Lung (tissue), 12 donors: ENCODE data around the gene SIGLEC14. TPM values are rescaled to one million over a fixed set of nuclear protein-coding genes. Genes with fewer than 3 reads are reported as not detected.

Experiments used
- ATAC-seq: fragments of 200-7000 bp; cut with Tn5 transposase; one replicate; pipeline ENCODE4 v1.9.1; 2020; ENCODE audit warnings: moderate number of reproducible peaks; ENCODE audit not compliant: insufficient read depth, low FRiP score
- DNase-seq, 3 donors: peaks; one replicate each; pipeline ENCODE4 v3.0.0-alpha.2; 2013 to 2017
- H3K27ac ChIP-seq, 2 donors: one replicate each; pipeline ENCODE4 v1.5.1; 2013; ENCODE audit warnings: mild to moderate bottlenecking in 2 of 2, moderate library complexity in 2 of 2, control low read depth in 1 of 2, inconsistent platforms in 1 of 2, low read depth in 1 of 2, low read length in 1 of 2
- H3K27me3 ChIP-seq, 3 donors: one replicate each; pipeline ENCODE4 v1.5.1; 2013; ENCODE audit warnings: low read length in 2 of 3; ENCODE audit not compliant: control insufficient read depth in 3 of 3, insufficient read depth in 3 of 3
- H3K36me3 ChIP-seq, 4 donors: one replicate each; pipeline ENCODE4 v1.5.1; 2013; ENCODE audit warnings: low read length in 4 of 4, mild to moderate bottlenecking in 1 of 4, moderate library complexity in 1 of 4; ENCODE audit not compliant: control insufficient read depth in 4 of 4, insufficient read depth in 4 of 4
- H3K4me1 ChIP-seq, 5 donors: one replicate each; pipeline ENCODE4 v1.5.1; 2013; ENCODE audit warnings: low read length in 5 of 5, mild to moderate bottlenecking in 2 of 5, moderate library complexity in 1 of 5; ENCODE audit not compliant: control insufficient read depth in 5 of 5, insufficient read depth in 5 of 5
- H3K4me3 ChIP-seq: one replicate; pipeline ENCODE4 v1.5.1; 2013; ENCODE audit warnings: mild to moderate bottlenecking, control low read depth, moderate library complexity
- H3K9ac ChIP-seq, 2 donors: one replicate each; pipeline ENCODE4 v1.5.1; 2013; ENCODE audit warnings: low read length in 2 of 2, control low read depth in 1 of 2; ENCODE audit not compliant: insufficient read depth in 1 of 2
- H3K9me3 ChIP-seq, 4 donors: one replicate each; pipeline ENCODE4 v1.5.1; 2013; ENCODE audit warnings: low read length in 3 of 4, mild to moderate bottlenecking in 1 of 4, moderate library complexity in 1 of 4; ENCODE audit not compliant: control insufficient read depth in 4 of 4, insufficient read depth in 3 of 4
- CTCF ChIP-seq: IDR thresholded peaks from 2 replicates; pipeline ENCODE4 v1.5.1; 2012; ENCODE audit warnings: mild to moderate bottlenecking; ENCODE audit errors: control extremely low read depth, extremely low read depth
- WGBS, 2 donors: extraction: QIAGEN DNeasy Blood & Tissue Kit; methylation state at CpG; one replicate each; pipeline ENCODE4 v1.1.7; 2013; 5-methylcytosine and 5-hydroxymethylcytosine counted together
- polyA plus RNA-seq, 2 donors: library from polyadenylated mRNA; stranded (reverse); fragments of 200-250 nt; gene quantifications; one replicate each; pipeline ENCODE4 v1.2.1, GENCODE V29; 2013
- total RNA-seq, 2 donors: library from RNA; depleted of rRNA in 1 of 2; stranded (reverse); fragments of >200 nt in 1 of 2; gene quantifications; one replicate each; pipeline ENCODE4 v1.2.1, GENCODE V29; 2014 to 2021
- donor health status: control.
- donor health status: control.
- donor health status: Bipolar disorder and iron deficiency.
- donor health status: healthy.
- donor health status: DM: yes; HTN: yes; CAD: no.

Gene SIGLEC14
- total and polyA plus RNA-seq, 4 donors, result 2.7 to 101 (median 24.6) TPM

- H3K9ac ChIP-seq, result peak overlapping the region; percentile 44 to 92
Measured at GRCh38 chr19:51687791-51688670, 41.4 kb upstream of the SIGLEC14 start.

GRCh38 chr19:51686171-51686570, 39.5 kb upstream of the SIGLEC14 start:
- no peak for ATAC-seq
- H3K4me1 ChIP-seq, result peaks cover 0 to 20% (median 8%) of the 10 kb centered on the region in 5 donors

More at GRCh38 chr19:51687791-51688670, 41.4 kb upstream of the SIGLEC14 start:
- Histone ChIP-seq H3K9me3 (no peaks in the 10 kb centered on the region), H3K4me3 (peak overlapping the region; percentile 35), H3K36me3 (peaks cover 0 to 3% (median under 1%) of the 10 kb centered on the region in 4 donors), H3K4me1 (peaks cover 0 to 34% (median 12%) of the 10 kb centered on the region in 5 donors), H3K27me3 (no peaks in the 10 kb centered on the region), H3K27ac (peak overlapping the region; percentile 88 to 89)
- peak; percentile 71 to 77 (median 71) for DNase-seq
- ATAC-seq, result peak; percentile 7
- TF ChIP-seq CTCF, result no peak
- whole genome bisulfite sequencing, 2 donors, result 12 to 16% methylated on average over 22 of the region's 22 CpGs

DNA sequence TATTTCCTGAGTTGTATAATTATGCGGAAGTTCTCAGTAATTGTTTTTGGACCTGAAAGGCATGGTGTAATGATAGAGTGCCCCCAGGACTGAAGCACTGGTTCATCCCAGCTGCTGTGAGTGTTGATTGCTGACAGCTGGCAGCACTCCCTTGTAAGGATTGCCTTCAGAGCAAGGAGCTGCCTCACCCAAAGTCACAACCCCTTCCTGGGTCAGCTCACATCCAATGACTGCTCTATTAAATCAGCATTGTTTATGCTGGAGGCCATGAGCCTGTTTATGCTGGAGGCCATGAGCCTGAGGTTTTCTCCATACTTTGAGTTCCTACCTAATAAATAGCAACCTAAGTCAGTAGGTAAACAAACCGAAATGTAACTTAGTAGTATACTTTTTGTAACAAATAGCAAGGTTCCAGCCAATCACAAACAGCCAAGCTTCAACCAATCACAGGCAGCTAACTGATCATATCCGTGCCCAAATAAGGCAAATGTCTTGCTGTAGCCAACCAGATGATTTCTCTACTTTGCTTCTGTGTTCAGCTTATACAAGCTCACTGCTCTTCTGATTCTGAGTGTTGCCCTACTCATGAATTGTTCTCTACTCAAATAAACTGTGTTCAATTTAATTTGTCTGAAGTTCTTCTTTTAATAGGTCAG, 34.8 kb upstream of the SIGLEC14 start:
- no peaks in the 10 kb centered on the region for H3K36me3 ChIP-seq
- ATAC-seq (no peak), DNase-seq (peak; percentile 49 to 73 (median 71))
- TF ChIP-seq CTCF, result no peak
- peaks cover 0 to 9% (median 0%) of the 10 kb centered on the region in 5 donors for H3K4me1 ChIP-seq
- peaks cover 0 to 3% (median 0%) of the 10 kb centered on the region in 4 donors for H3K9me3 ChIP-seq
- peak overlapping the region in 1 of 2 donors; percentile 33 for H3K27ac ChIP-seq
- H3K9ac ChIP-seq, result no peak overlapping the region
- H3K27me3 ChIP-seq, result peaks cover 0 to 4% (median 2%) of the 10 kb centered on the region in 3 donors
- H3K4me3 ChIP-seq, result no peak overlapping the region
- 55 to 62% methylated on average over 3 of the region's 3 CpGs for WGBS, 2 donors

More at GRCh38 chr19:51686171-51686570, 39.5 kb upstream of the SIGLEC14 start:
- no peaks in the 10 kb centered on the region for H3K27me3 ChIP-seq
- H3K27ac ChIP-seq, result peak overlapping the region in 1 of 2 donors; percentile 7
- no peak for DNase-seq
- no peak overlapping the region for H3K9ac ChIP-seq
- no peak for TF ChIP-seq CTCF
- H3K9me3 ChIP-seq, result no peaks in the 10 kb centered on the region
- no peaks in the 10 kb centered on the region for H3K36me3 ChIP-seq
- WGBS, 2 donors, result 72 to 75% methylated on average over 2 of the region's 2 CpGs
- H3K4me3 ChIP-seq, result no peak overlapping the region
